ENCODE measurements around the gene TSPAN14. TPM values are rescaled to one million over a fixed set of nuclear protein-coding genes. Genes with fewer than 3 reads are reported as not detected.

Gene TSPAN14
- total RNA-seq, 1 experiment from 2014 or later: 46.8 TPM

DNA sequence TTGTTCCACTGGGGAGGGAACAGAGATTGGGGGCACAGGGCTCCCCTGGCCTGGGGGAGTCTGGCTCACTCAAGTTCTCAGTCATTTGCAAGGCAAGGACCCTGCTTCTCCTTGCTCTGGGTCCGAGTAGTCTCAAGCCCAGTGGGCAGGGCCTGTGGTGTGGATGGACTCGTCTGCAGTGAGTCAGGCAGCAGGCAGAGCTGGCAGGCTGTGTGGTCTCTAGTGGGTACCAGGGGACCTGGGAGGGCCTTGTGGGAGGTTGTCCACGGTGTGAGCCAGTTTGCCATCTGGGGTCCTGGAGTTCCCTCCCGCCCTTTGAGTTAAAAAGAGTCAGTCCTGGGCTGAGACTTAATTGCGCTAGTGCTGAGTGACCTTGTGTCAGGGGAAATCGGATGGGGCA, 74.8 kb downstream of the TSPAN14 start:
- Histone ChIP-seq H4K20me1 (ENCODE audit: control insufficient read depth, insufficient read depth, insufficient read length) (no peaks in the 10 kb centered on the region), H2BK120ac (ENCODE audit: low read depth, low read length, poor library complexity, severe bottlenecking) (no peak overlapping the region), H3K27ac (ENCODE audit: insufficient read length, low read depth, low read length) (no peak overlapping the region), H4K8ac (replicated peaks; ENCODE audit: insufficient read length, low read depth, low read length) (no peak overlapping the region), H2BK20ac (ENCODE audit: low read depth, low read length, poor library complexity, severe bottlenecking) (no peak overlapping the region), H3K18ac (ENCODE audit: insufficient read length, low read depth, low read length) (no peak overlapping the region), H2BK5ac (ENCODE audit: insufficient read length, low read length) (no peak overlapping the region), H3K9ac (ENCODE audit: extremely low read depth, insufficient read length, low read length) (no peak overlapping the region), H3K14ac (ENCODE audit: insufficient read depth, low read length) (no peak overlapping the region; the same call in 1 of the 2 replicates), H3K27me3 (ENCODE audit: insufficient read depth, low read length) (no peaks in the 10 kb centered on the region), H3K23ac (ENCODE audit: insufficient read length, low read depth, low read length) (no peak overlapping the region), H3K56ac (ENCODE audit: insufficient read length, low read depth, low read length) (no peak overlapping the region), H2BK12ac (ENCODE audit: insufficient read length, low read depth, low read length) (no peak overlapping the region), H2BK15ac (ENCODE audit: low read depth, low read length) (no peak overlapping the region), H3K4me2 (ENCODE audit: insufficient read depth, insufficient read length, low read length) (no peak overlapping the region), H3T11ph (ENCODE audit: low read length) (no peak overlapping the region), H4K91ac (ENCODE audit: insufficient read length, low read depth, low read length) (no peak overlapping the region), H3K9me3 (ENCODE audit: control insufficient read depth, low read depth, low read length) (no peaks in the 10 kb centered on the region), H4K5ac (ENCODE audit: insufficient read length, low read depth, low read length) (no peak overlapping the region), H3K79me2 (ENCODE audit: insufficient read depth, low read length) (no peaks in the 10 kb centered on the region), H3K4ac (ENCODE audit: low read depth, low read length) (no peak overlapping the region), H2AFZ (ENCODE audit: low read length) (no peak overlapping the region), H2AK5ac (ENCODE audit: insufficient read length, low read length) (no peak overlapping the region), H3K79me1 (ENCODE audit: insufficient read depth, low read depth, low read length, poor library complexity, severe bottlenecking) (no peaks in the 10 kb centered on the region), H3K4me1 (ENCODE audit: insufficient read depth, low read length) (peaks cover 5% of the 10 kb centered on the region; the same call in 1 of the 2 replicates), H3K23me2 (ENCODE audit: insufficient read length, low read depth, low read length, poor library complexity, severe bottlenecking) (no peaks in the 10 kb centered on the region)
- no peak for TF ChIP-seq CTCF (conservative IDR thresholded peaks at IDR 0.05)
- H3K36me3 Mint-ChIP-seq (ENCODE audit: insufficient read depth in 1 of 3, low read depth in 3 of 3): peaks cover 0 to 9% (median 0%) of the 10 kb centered on the region in 3 experiments; a peak in 2 of 7 replicates
- no CpG with 5 or more reads among the region's 6 CpGs for WGBS (ENCODE audit: extremely low coverage, insufficient read length, low lambda C conversion rate)
- no peak for DNase-seq
- H3K4me3 Mint-ChIP-seq: no peak overlapping the region
- H3K9me3 Mint-ChIP-seq: peaks cover 0 to 11% of the 10 kb centered on the region in 2 experiments; a peak in 2 of 5 replicates
- H3K27me3 Mint-ChIP-seq (ENCODE audit: low read depth): peaks cover 1% of the 10 kb centered on the region; the same call in 1 of the 2 replicates
- peaks cover 18% of the 10 kb centered on the region in 2 experiments for H3K4me1 Mint-ChIP-seq
- peak overlapping the region in 1 of 3 experiments; percentile 61; a peak in 2 of 7 replicates for H3K27ac Mint-ChIP-seq
